Sigmoid colon (tissue), 7 donors: Measurements from ENCODE around the gene MAD1L1. TPM values are rescaled to one million over a fixed set of nuclear protein-coding genes. Genes with fewer than 3 reads are reported as not detected.

Source experiments
- DNase-seq: peaks from one replicate; pipeline ENCODE4 v3.0.0-alpha.2; 2019
- H3K27ac ChIP-seq, 4 donors: fragments of 200-600 bp; sonication (generic); one replicate each; pipeline ENCODE4 v1.5.1; 2016 to 2019; ENCODE audit warnings: mild to moderate bottlenecking in 1 of 4
- H3K27me3 ChIP-seq, 3 donors: fragments of 200-600 bp; sonication (generic); one replicate each; pipeline ENCODE4 v1.5.1; 2019; ENCODE audit warnings: mild to moderate bottlenecking in 1 of 3
- H3K36me3 ChIP-seq, 4 donors: fragments of 200-600 bp; sonication (generic); one replicate each; pipeline ENCODE4 v1.5.1; 2016 to 2019
- H3K4me1 ChIP-seq, 4 donors: fragments of 200-600 bp; sonication (generic); one replicate each; pipeline ENCODE4 v1.5.1; 2017 to 2019
- H3K4me3 ChIP-seq, 4 donors: fragments of 200-600 bp; sonication (generic); one replicate each; pipeline ENCODE4 v1.5.1; 2017 to 2019; ENCODE audit warnings: mild to moderate bottlenecking in 2 of 4, moderate library complexity in 1 of 4
- H3K9me3 ChIP-seq, 4 donors: fragments of 200-600 bp in 3 of 4; sonication (generic) in 3 of 4; one replicate each; pipeline versions ENCODE4 v1.5.1 to v1.6.1; 2013 to 2019
- EP300 ChIP-seq, 4 donors: sonication (generic); formaldehyde crosslinking; IDR thresholded peaks; one replicate each; pipeline ENCODE4 v1.6.1; 2017; ENCODE audit warnings: antibody characterized with exemption in 4 of 4
- POLR2A ChIP-seq, 2 donors: fragments of 450-650 bp; IDR thresholded peaks; one replicate each; pipeline ENCODE4 v1.6.1; 2016; ENCODE audit warnings: antibody characterized with exemption in 2 of 2, mild to moderate bottlenecking in 2 of 2, moderate library complexity in 2 of 2
- POLR2AphosphoS5 ChIP-seq, 4 donors: sonication (generic); formaldehyde crosslinking; IDR thresholded peaks; one replicate each; pipeline ENCODE4 v1.6.1; 2017; ENCODE audit warnings: antibody characterized with exemption in 4 of 4
- WGBS, 2 donors: extraction: QIAGEN DNeasy Blood & Tissue Kit; methylation state at CpG; one replicate each; pipeline ENCODE4 v1.1.7; 2013; 5-methylcytosine and 5-hydroxymethylcytosine counted together
- intact Hi-C: fragments of 100-400 bp; cut with DNase I; formaldehyde crosslinking; loops from one replicate; pipeline ENCODE4 v1.15.1; 2023
- polyA plus RNA-seq, 3 donors: library from polyadenylated mRNA; stranded (reverse); fragments of 200-250 nt; gene quantifications; one replicate each; pipeline ENCODE4 v1.2.3, GENCODE V29; 2013
- total RNA-seq, 4 donors: library from RNA; depleted of rRNA; stranded (reverse); fragments of >200 nt; gene quantifications; one replicate each; pipeline ENCODE4 v1.1.0, GENCODE V29; 2016
- TF ChIP-seq, protein P1 (sequence below), 4 experiments: fragments of 450-650 bp in 3 of 4; fragments of 200-600 bp in 1 of 4; IDR thresholded peaks; one replicate each; pipeline ENCODE4 v1.5.1; 2016 to 2019; ENCODE audit warnings: antibody characterized with exemption in 4 of 4, mild to moderate bottlenecking in 3 of 4, moderate library complexity in 2 of 4
- donor health status: healthy with polysubstance abuse.
- donor health status: Bipolar disorder and iron deficiency.
- donor health status: healthy.

Gene MAD1L1
- total and polyA plus RNA-seq, 7 donors = 10.2 to 38.4 (median 20.6) TPM

GRCh38 chr7:2015251-2015871, 217.4 kb downstream of the MAD1L1 start:
- peak; percentile 44 for DNase-seq
- Histone ChIP-seq H3K36me3 (peaks cover 0 to 4% (median 0%) of the 10 kb centered on the region in 4 donors), H3K4me3 (no peak overlapping the region), H3K27me3 (no peaks in the 10 kb centered on the region), H3K4me1 (peaks cover 0 to 19% (median 7%) of the 10 kb centered on the region in 4 donors), H3K27ac (no peak overlapping the region), H3K9me3 (no peaks in the 10 kb centered on the region)
- TF ChIP-seq EP300 (IDR thresholded peaks at IDR 0.05) (no peak), POLR2AphosphoS5 (IDR thresholded peaks at IDR 0.05) (no peak), POLR2A (IDR thresholded peaks at IDR 0.05) (no peak)
- TF ChIP-seq, protein P1, sequence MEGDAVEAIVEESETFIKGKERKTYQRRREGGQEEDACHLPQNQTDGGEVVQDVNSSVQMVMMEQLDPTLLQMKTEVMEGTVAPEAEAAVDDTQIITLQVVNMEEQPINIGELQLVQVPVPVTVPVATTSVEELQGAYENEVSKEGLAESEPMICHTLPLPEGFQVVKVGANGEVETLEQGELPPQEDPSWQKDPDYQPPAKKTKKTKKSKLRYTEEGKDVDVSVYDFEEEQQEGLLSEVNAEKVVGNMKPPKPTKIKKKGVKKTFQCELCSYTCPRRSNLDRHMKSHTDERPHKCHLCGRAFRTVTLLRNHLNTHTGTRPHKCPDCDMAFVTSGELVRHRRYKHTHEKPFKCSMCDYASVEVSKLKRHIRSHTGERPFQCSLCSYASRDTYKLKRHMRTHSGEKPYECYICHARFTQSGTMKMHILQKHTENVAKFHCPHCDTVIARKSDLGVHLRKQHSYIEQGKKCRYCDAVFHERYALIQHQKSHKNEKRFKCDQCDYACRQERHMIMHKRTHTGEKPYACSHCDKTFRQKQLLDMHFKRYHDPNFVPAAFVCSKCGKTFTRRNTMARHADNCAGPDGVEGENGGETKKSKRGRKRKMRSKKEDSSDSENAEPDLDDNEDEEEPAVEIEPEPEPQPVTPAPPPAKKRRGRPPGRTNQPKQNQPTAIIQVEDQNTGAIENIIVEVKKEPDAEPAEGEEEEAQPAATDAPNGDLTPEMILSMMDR (IDR thresholded peaks at IDR 0.05) = no peak
- intact Hi-C loops = no loop called here
- WGBS, 2 donors = 95 to 97% methylated on average over 18 of the region's 18 CpGs

GRCh38 chr7:2014391-2015241, 218.1 kb downstream of the MAD1L1 start:
- TF ChIP-seq POLR2A (IDR thresholded peaks at IDR 0.05) = no peak
- no peak for TF ChIP-seq EP300 (IDR thresholded peaks at IDR 0.05)
- TF ChIP-seq, protein P1 (IDR thresholded peaks at IDR 0.05) = no peak
- no peak for TF ChIP-seq POLR2AphosphoS5 (IDR thresholded peaks at IDR 0.05)
- no peaks in the 10 kb centered on the region for H3K9me3 ChIP-seq
- WGBS, 2 donors = 96 to 97% methylated on average over 47 of the region's 47 CpGs
- DNase-seq = peak; percentile 66
- H3K36me3 ChIP-seq = peaks cover 0 to 4% (median 0%) of the 10 kb centered on the region in 4 donors
- no peaks in the 10 kb centered on the region for H3K27me3 ChIP-seq
- H3K4me1 ChIP-seq = peaks cover 0 to 21% (median 7%) of the 10 kb centered on the region in 4 donors
- H3K4me3 ChIP-seq = no peak overlapping the region
- intact Hi-C loops = no loop called here
- H3K27ac ChIP-seq = no peak overlapping the region

GRCh38 chr7:2013381-2014311, 219.1 kb downstream of the MAD1L1 start:
- Histone ChIP-seq H3K27me3 (no peaks in the 10 kb centered on the region), H3K4me1 (peaks cover 0 to 16% (median 2%) of the 10 kb centered on the region in 4 donors), H3K36me3 (peaks cover 0 to 4% (median 0%) of the 10 kb centered on the region in 4 donors), H3K4me3 (no peak overlapping the region), H3K27ac (no peak overlapping the region), H3K9me3 (no peaks in the 10 kb centered on the region)
- intact Hi-C loops = no loop called here
- peak; percentile 58 for DNase-seq
- WGBS, 2 donors = 94 to 95% methylated on average over 34 of the region's 34 CpGs
- no peak for TF ChIP-seq EP300 (IDR thresholded peaks at IDR 0.05)
- no peak for TF ChIP-seq POLR2AphosphoS5 (IDR thresholded peaks at IDR 0.05)
- TF ChIP-seq, protein P1 (IDR thresholded peaks at IDR 0.05) = no peak
- no peak for TF ChIP-seq POLR2A (IDR thresholded peaks at IDR 0.05)

GRCh38 chr7:2012981-2013380, 219.8 kb downstream of the MAD1L1 start:
- Histone ChIP-seq H3K27ac (no peak overlapping the region), H3K4me3 (no peak overlapping the region), H3K9me3 (no peaks in the 10 kb centered on the region), H3K4me1 (peaks cover 0 to 16% (median 0%) of the 10 kb centered on the region in 4 donors), H3K36me3 (peaks cover 0 to 4% (median 0%) of the 10 kb centered on the region in 4 donors), H3K27me3 (no peaks in the 10 kb centered on the region)
- intact Hi-C loops = no loop called here
- WGBS, 2 donors = 67 to 72% methylated on average over 8 of the region's 8 CpGs
- DNase-seq = peak; percentile 62
- no peak for TF ChIP-seq POLR2AphosphoS5 (IDR thresholded peaks at IDR 0.05)
- no peak for TF ChIP-seq POLR2A (IDR thresholded peaks at IDR 0.05)
- TF ChIP-seq, protein P1 (IDR thresholded peaks at IDR 0.05) = no peak
- no peak for TF ChIP-seq EP300 (IDR thresholded peaks at IDR 0.05)
